Measurements from ENCODE around the gene R3HDM2.

The R3HDM2 gene

DNA sequence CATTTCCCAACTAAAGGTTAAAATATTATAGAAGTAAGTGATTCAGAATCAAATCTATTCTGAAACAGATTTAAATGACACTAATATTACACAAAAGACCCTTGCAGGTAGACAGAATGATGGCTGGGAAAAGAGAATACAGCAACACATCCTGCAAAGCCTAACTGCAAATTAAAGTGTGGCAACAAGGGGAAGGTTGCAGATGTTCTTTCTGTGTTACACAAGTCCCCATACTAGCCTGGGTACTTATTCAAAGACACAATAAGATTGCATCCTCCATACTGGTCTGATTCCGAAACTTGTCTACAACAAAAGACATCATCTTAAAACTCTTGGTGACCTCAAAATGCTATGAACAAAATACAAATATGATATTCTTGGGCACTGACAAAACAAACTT is 50.5 kb downstream of the R3HDM2 start:
- no peaks in the 10 kb centered on the region for H3K9me3 ChIP-seq (ENCODE audit: insufficient read depth, low read depth, low read length)
- H3K4ac ChIP-seq (ENCODE audit: low read depth, low read length): no peak overlapping the region
- no peak overlapping the region for H2BK5ac ChIP-seq (ENCODE audit: low read depth, low read length, poor library complexity)
- WGBS (ENCODE audit: extremely low coverage, insufficient coverage, insufficient read length): no CpG with 5 or more reads among the region's 1 CpG
- H3K18ac ChIP-seq (ENCODE audit: low read length): no peak overlapping the region
- no peak overlapping the region for H3K4me3 ChIP-seq (ENCODE audit: low read depth, low read length)
- no peak overlapping the region for H4K8ac ChIP-seq (ENCODE audit: low read depth, low read length)
- H4K12ac ChIP-seq (ENCODE audit: low read depth, low read length): no peak overlapping the region
- peaks cover 4 to 5% of the 10 kb centered on the region in 2 experiments for H3K4me1 ChIP-seq (ENCODE audit: control insufficient read depth in 1 of 2, insufficient read depth in 2 of 2, low read length in 2 of 2)
- no peaks in the 10 kb centered on the region for H3K79me2 ChIP-seq (ENCODE audit: control insufficient read depth, insufficient read depth, low read length, poor library complexity)
- no peak overlapping the region for H3K14ac ChIP-seq (ENCODE audit: low read length)
- H3K27me3 ChIP-seq (ENCODE audit: insufficient read depth, low read length): no peaks in the 10 kb centered on the region
- H2AK5ac ChIP-seq (ENCODE audit: low read length): no peak overlapping the region
- H3K9ac ChIP-seq (ENCODE audit: low read length): no peak overlapping the region
- H2AFZ ChIP-seq (ENCODE audit: insufficient read depth, low read length, poor library complexity): no peak overlapping the region
- H2BK120ac ChIP-seq (ENCODE audit: insufficient read depth, low read length, poor library complexity): no peak overlapping the region
- no peak overlapping the region for H4K91ac ChIP-seq (ENCODE audit: low read depth, low read length)
- H3K23ac ChIP-seq (ENCODE audit: low read length): no peak overlapping the region
- no peaks in the 10 kb centered on the region for H3K79me1 ChIP-seq (ENCODE audit: low read length)
- no peak for DNase-seq
- H3K36me3 ChIP-seq (ENCODE audit: control insufficient read depth in 1 of 2, insufficient read depth in 2 of 2, low read length in 2 of 2): no peaks in the 10 kb centered on the region
- H2BK12ac ChIP-seq (ENCODE audit: low read length): no peak overlapping the region
- no peak overlapping the region for H3K4me2 ChIP-seq (ENCODE audit: low read length)
- no peak overlapping the region for H3K27ac ChIP-seq (ENCODE audit: low read depth, low read length)

DNA sequence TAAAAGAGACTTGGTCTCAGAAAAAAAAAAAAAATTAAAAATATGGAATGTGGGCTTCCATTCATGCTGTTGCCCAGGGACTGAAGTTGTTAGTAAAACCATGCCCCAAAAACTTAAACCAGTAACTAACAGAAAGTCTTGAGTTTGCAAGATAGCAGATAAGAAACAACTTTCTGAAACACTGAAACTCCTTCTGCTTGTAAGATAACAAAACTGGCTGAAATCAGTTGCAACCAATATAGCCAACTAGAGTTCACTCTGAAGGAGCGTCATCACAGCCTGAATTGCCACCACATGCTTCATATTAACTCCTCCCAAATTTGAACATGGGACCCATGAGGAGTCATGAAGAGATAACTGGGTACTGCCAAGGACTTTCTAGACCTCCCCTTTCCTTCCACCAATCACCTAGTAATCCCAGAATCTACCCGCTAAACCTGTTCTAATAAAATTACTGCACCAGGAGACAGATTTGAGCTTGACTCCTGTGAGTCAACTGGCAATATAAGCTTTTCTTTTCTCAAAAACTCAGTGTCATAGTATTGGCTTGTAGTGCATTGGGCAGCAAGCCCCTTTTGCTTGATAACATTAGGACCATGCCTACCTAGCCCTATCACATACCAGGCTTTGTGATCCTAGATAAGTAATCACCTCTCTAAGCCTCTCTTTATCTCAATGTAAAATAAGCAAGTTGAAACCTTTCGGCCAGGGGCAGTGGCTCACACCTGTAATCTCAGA is 53.6 kb downstream of the R3HDM2 start:
- no peaks in the 10 kb centered on the region for H3K9me3 ChIP-seq (ENCODE audit: insufficient read depth, low read depth, low read length)

DNA sequence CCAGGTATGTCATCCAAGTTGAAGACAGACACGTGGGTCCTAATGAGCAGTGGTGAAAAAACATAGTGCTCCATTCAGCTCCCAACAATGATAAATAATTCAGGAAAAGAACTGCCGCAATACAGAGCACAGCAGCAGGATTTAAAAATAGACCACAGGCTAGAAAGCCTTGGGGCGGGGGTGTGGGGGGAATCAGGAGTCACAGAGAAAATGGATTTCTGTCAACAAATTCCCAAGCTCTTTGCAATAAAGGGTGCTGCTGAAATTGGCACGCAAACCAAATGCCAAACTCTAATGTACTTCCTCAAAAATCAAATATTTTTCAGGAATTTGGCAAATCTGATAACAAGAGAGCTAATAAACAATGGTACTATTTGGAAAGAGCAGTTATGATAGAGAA is 58.6 kb downstream of the R3HDM2 start:
- H3K36me3 ChIP-seq (ENCODE audit: control insufficient read depth in 1 of 2, insufficient read depth in 2 of 2, low read length in 2 of 2): peaks cover 0 to 2% of the 10 kb centered on the region in 2 experiments
- no peak overlapping the region for H4K91ac ChIP-seq (ENCODE audit: low read depth, low read length)
- peak in 1 of 2 donors; percentile 66 for DNase-seq
- H2BK5ac ChIP-seq (ENCODE audit: low read depth, low read length, poor library complexity): no peak overlapping the region
- no peak overlapping the region for H3K14ac ChIP-seq (ENCODE audit: low read length)
- no peak overlapping the region for H4K8ac ChIP-seq (ENCODE audit: low read depth, low read length)
- no peak overlapping the region for H3K9ac ChIP-seq (ENCODE audit: low read length)
- H4K12ac ChIP-seq (ENCODE audit: low read depth, low read length): no peak overlapping the region
- H2AK5ac ChIP-seq (ENCODE audit: low read length): no peak overlapping the region
- no peak overlapping the region for H3K4me2 ChIP-seq (ENCODE audit: low read length)
- H2AFZ ChIP-seq (ENCODE audit: insufficient read depth, low read length, poor library complexity): no peak overlapping the region
- H3K9me3 ChIP-seq (ENCODE audit: insufficient read depth, low read depth, low read length): no peaks in the 10 kb centered on the region
- no peaks in the 10 kb centered on the region for H3K79me1 ChIP-seq (ENCODE audit: low read length)
- WGBS (ENCODE audit: extremely low coverage, insufficient coverage, insufficient read length): no CpG with 5 or more reads among the region's 4 CpGs
- no peaks in the 10 kb centered on the region for H3K27me3 ChIP-seq (ENCODE audit: insufficient read depth, low read length)
- no peak overlapping the region for H3K27ac ChIP-seq (ENCODE audit: low read depth, low read length)
- H3K18ac ChIP-seq (ENCODE audit: low read length): no peak overlapping the region
- H3K4me1 ChIP-seq (ENCODE audit: control insufficient read depth in 1 of 2, insufficient read depth in 2 of 2, low read length in 2 of 2): no peaks in the 10 kb centered on the region
- no peak overlapping the region for H2BK120ac ChIP-seq (ENCODE audit: insufficient read depth, low read length, poor library complexity)
- no peaks in the 10 kb centered on the region for H3K79me2 ChIP-seq (ENCODE audit: control insufficient read depth, insufficient read depth, low read length, poor library complexity)
- no peak overlapping the region for H2BK12ac ChIP-seq (ENCODE audit: low read length)
- no peak overlapping the region for H3K4me3 ChIP-seq (ENCODE audit: low read depth, low read length)
- no peak overlapping the region for H3K23ac ChIP-seq (ENCODE audit: low read length)
- no peak overlapping the region for H3K4ac ChIP-seq (ENCODE audit: low read depth, low read length)

More for the DNA sequence above, 53.6 kb downstream of the R3HDM2 start:
- Histone ChIP-seq H2AK5ac (ENCODE audit: low read length) (no peak overlapping the region), H4K8ac (ENCODE audit: low read depth, low read length) (no peak overlapping the region), H3K27ac (ENCODE audit: low read depth, low read length) (no peak overlapping the region), H2AFZ (ENCODE audit: insufficient read depth, low read length, poor library complexity) (no peak overlapping the region), H4K91ac (ENCODE audit: low read depth, low read length) (no peak overlapping the region), H3K79me2 (ENCODE audit: control insufficient read depth, insufficient read depth, low read length, poor library complexity) (no peaks in the 10 kb centered on the region), H3K23ac (ENCODE audit: low read length) (no peak overlapping the region), H2BK12ac (ENCODE audit: low read length) (no peak overlapping the region), H4K12ac (ENCODE audit: low read depth, low read length) (no peak overlapping the region), H2BK5ac (ENCODE audit: low read depth, low read length, poor library complexity) (no peak overlapping the region), H3K4me2 (ENCODE audit: low read length) (no peak overlapping the region), H3K79me1 (ENCODE audit: low read length) (no peaks in the 10 kb centered on the region), H3K14ac (ENCODE audit: low read length) (no peak overlapping the region), H3K4me3 (ENCODE audit: low read depth, low read length) (no peak overlapping the region), H3K27me3 (ENCODE audit: insufficient read depth, low read length) (no peaks in the 10 kb centered on the region), H2BK120ac (ENCODE audit: insufficient read depth, low read length, poor library complexity) (no peak overlapping the region), H3K18ac (ENCODE audit: low read length) (no peak overlapping the region), H3K36me3 (ENCODE audit: control insufficient read depth in 1 of 2, insufficient read depth in 2 of 2, low read length in 2 of 2) (peaks cover 0 to 2% of the 10 kb centered on the region in 2 experiments), H3K4me1 (ENCODE audit: control insufficient read depth in 1 of 2, insufficient read depth in 2 of 2, low read length in 2 of 2) (peaks cover 4 to 5% of the 10 kb centered on the region in 2 experiments), H3K4ac (ENCODE audit: low read depth, low read length) (no peak overlapping the region), H3K9ac (ENCODE audit: low read length) (no peak overlapping the region)
- peak in 1 of 2 donors; percentile 9 for DNase-seq
- no CpG with 5 or more reads among the region's 3 CpGs for WGBS (ENCODE audit: extremely low coverage, insufficient coverage, insufficient read length)

- Histone ChIP-seq H2AFZ (ENCODE audit: insufficient read depth, low read length, poor library complexity) (no peak overlapping the region), H4K91ac (ENCODE audit: low read depth, low read length) (no peak overlapping the region), H3K14ac (ENCODE audit: low read length) (no peak overlapping the region), H3K27me3 (ENCODE audit: insufficient read depth, low read length) (no peaks in the 10 kb centered on the region), H3K36me3 (ENCODE audit: control insufficient read depth in 1 of 2, insufficient read depth in 2 of 2, low read length in 2 of 2) (peaks cover 0 to 3% of the 10 kb centered on the region in 2 experiments), H4K12ac (ENCODE audit: low read depth, low read length) (no peak overlapping the region), H3K18ac (ENCODE audit: low read length) (no peak overlapping the region), H3K4me3 (ENCODE audit: low read depth, low read length) (no peak overlapping the region), H3K23ac (ENCODE audit: low read length) (no peak overlapping the region), H3K79me1 (ENCODE audit: low read length) (no peaks in the 10 kb centered on the region), H3K4me2 (ENCODE audit: low read length) (no peak overlapping the region), H4K8ac (ENCODE audit: low read depth, low read length) (no peak overlapping the region), H3K9me3 (ENCODE audit: insufficient read depth, low read depth, low read length) (no peaks in the 10 kb centered on the region), H2AK5ac (ENCODE audit: low read length) (no peak overlapping the region), H2BK5ac (ENCODE audit: low read depth, low read length, poor library complexity) (no peak overlapping the region), H3K79me2 (ENCODE audit: control insufficient read depth, insufficient read depth, low read length, poor library complexity) (no peaks in the 10 kb centered on the region), H2BK120ac (ENCODE audit: insufficient read depth, low read length, poor library complexity) (no peak overlapping the region), H2BK12ac (ENCODE audit: low read length) (no peak overlapping the region), H3K4me1 (ENCODE audit: control insufficient read depth in 1 of 2, insufficient read depth in 2 of 2, low read length in 2 of 2) (no peaks in the 10 kb centered on the region), H3K9ac (ENCODE audit: low read length) (no peak overlapping the region), H3K27ac (ENCODE audit: low read depth, low read length) (no peak overlapping the region), H3K4ac (ENCODE audit: low read depth, low read length) (no peak overlapping the region)
- peak in 1 of 2 donors; percentile 53 for DNase-seq
- no CpG with 5 or more reads among the region's 1 CpG for WGBS (ENCODE audit: extremely low coverage, insufficient coverage, insufficient read length)
These were observed 60.1 kb downstream of the R3HDM2 start for GRCh38 chr12:57370696-57371095.

Data from trophoblast cell (in vitro differentiated cells and primary cell).